CD14-positive monocyte (primary cell): ENCODE data around the gene TMEM201. TPM values are rescaled to one million over a fixed set of nuclear protein-coding genes. Genes with fewer than 3 reads are reported as not detected.

Source experiments
- DNase-seq, 3 donors: peaks; one replicate each; pipeline ENCODE4 v3.0.0-alpha.2; 2011 to 2022
- H2AFZ ChIP-seq: 2 replicates; pipeline ENCODE4 v1.6.0; 2012; ENCODE audit warnings: mild to moderate bottlenecking, low read depth, low read length, inconsistent platforms; ENCODE audit not compliant: insufficient read depth, poor library complexity, severe bottlenecking
- H3K27ac ChIP-seq, 2 donors: 1 replicate in 1 of 2; 2 replicates in 1 of 2; pipeline ENCODE4 v1.5.1; 2012 to 2013; ENCODE audit warnings: low read length in 2 of 2, control low read depth in 1 of 2, inconsistent platforms in 1 of 2, low read depth in 1 of 2, mild to moderate bottlenecking in 1 of 2
- H3K27me3 ChIP-seq, 2 donors: one replicate each; pipeline versions ENCODE4 v1.6.0 to v1.6.1; 2011 to 2013; ENCODE audit warnings: low read length in 2 of 2; ENCODE audit not compliant: control insufficient read depth in 2 of 2, insufficient read depth in 2 of 2
- H3K36me3 ChIP-seq, 2 donors: replicated peaks in 1 of 2; 1 replicate in 1 of 2; 2 replicates in 1 of 2; pipeline versions ENCODE4 v1.5.1 to v1.6.1; 2012 to 2013; ENCODE audit warnings: low read length in 2 of 2, control low read depth in 1 of 2, inconsistent platforms in 1 of 2, mild to moderate bottlenecking in 1 of 2; ENCODE audit not compliant: insufficient read depth in 2 of 2, control insufficient read depth in 1 of 2
- H3K4me1 ChIP-seq, 2 donors: 1 replicate in 1 of 2; 2 replicates in 1 of 2; pipeline versions ENCODE4 v1.5.1 to v1.6.1; 2012 to 2013; ENCODE audit warnings: low read length in 2 of 2, control low read depth in 1 of 2, inconsistent platforms in 1 of 2, mild to moderate bottlenecking in 1 of 2, moderate library complexity in 1 of 2; ENCODE audit not compliant: insufficient read depth in 2 of 2, control insufficient read depth in 1 of 2
- H3K4me2 ChIP-seq: replicated peaks from 2 replicates; pipeline ENCODE3; 2012; ENCODE audit warnings: low read length, moderate library complexity, mild to moderate bottlenecking; ENCODE audit not compliant: poor library complexity, severe bottlenecking; ENCODE audit errors: extremely low read depth
- H3K4me3 ChIP-seq, 3 experiments: fragments of 200-600 bp in 1 of 3; sonication (generic) in 1 of 3; replicated peaks in 1 of 3; 1 replicate in 2 of 3; 2 replicates in 1 of 3; pipeline ENCODE4 v1.5.1; 2011 to 2013; ENCODE audit warnings: low read length in 3 of 3, mild to moderate bottlenecking in 3 of 3, control low read depth in 2 of 3, low read depth in 2 of 3, inconsistent platforms in 1 of 3, moderate library complexity in 1 of 3
- H3K79me2 ChIP-seq: 2 replicates; pipeline ENCODE4 v1.6.0; 2012; ENCODE audit warnings: mild to moderate bottlenecking, control low read depth, inconsistent platforms, low read length, moderate library complexity; ENCODE audit not compliant: insufficient read depth
- H3K9ac ChIP-seq: 2 replicates; pipeline ENCODE4 v1.6.0; 2017; ENCODE audit warnings: low read length, mild to moderate bottlenecking; ENCODE audit not compliant: insufficient read depth, poor library complexity, severe bottlenecking
- H3K9me3 ChIP-seq, 2 donors: replicated peaks in 1 of 2; 1 replicate in 1 of 2; 2 replicates in 1 of 2; pipeline versions ENCODE4 v1.5.1 to v1.6.1; 2012 to 2013; ENCODE audit warnings: low read length in 2 of 2, control low read depth in 1 of 2; ENCODE audit not compliant: control insufficient read depth in 1 of 2, insufficient read depth in 1 of 2
- H4K20me1 ChIP-seq: 2 replicates; pipeline ENCODE4 v1.6.0; 2012; ENCODE audit warnings: mild to moderate bottlenecking, low read length, control low read depth, moderate library complexity; ENCODE audit not compliant: insufficient read depth
- H3K27ac Mint-ChIP-seq, 7 donors: one replicate each; pipeline ENCODE4 v1.8.0; 2020; ENCODE audit warnings: mild to moderate bottlenecking in 7 of 7, mixed read lengths in 7 of 7, moderate library complexity in 6 of 7, inconsistent platforms in 2 of 7
- H3K27me3 Mint-ChIP-seq, 3 donors: one replicate each; pipeline ENCODE4 v1.8.0; 2021 to 2022; ENCODE audit warnings: low read depth in 3 of 3, mild to moderate bottlenecking in 3 of 3, mixed read lengths in 3 of 3, moderate library complexity in 3 of 3, inconsistent platforms in 1 of 3
- H3K36me3 Mint-ChIP-seq, 2 donors: one replicate each; pipeline ENCODE4 v1.8.0; 2020; ENCODE audit warnings: mixed read lengths in 2 of 2, inconsistent platforms in 1 of 2, mild to moderate bottlenecking in 1 of 2
- H3K4me1 Mint-ChIP-seq: one replicate; pipeline ENCODE4 v1.8.0; 2020; ENCODE audit warnings: mild to moderate bottlenecking, mixed read lengths
- H3K4me3 Mint-ChIP-seq, 2 donors: one replicate each; pipeline ENCODE4 v1.8.0; 2020; ENCODE audit warnings: mild to moderate bottlenecking in 2 of 2, mixed read lengths in 2 of 2, moderate library complexity in 1 of 2
- H3K9me3 Mint-ChIP-seq, 7 donors: one replicate each; pipeline ENCODE4 v1.8.0; 2020 to 2022; ENCODE audit warnings: mixed read lengths in 7 of 7, mild to moderate bottlenecking in 6 of 7, moderate library complexity in 6 of 7, inconsistent platforms in 2 of 7
- WGBS: methylation state at CpG from one replicate; pipeline ENCODE4 v1.1.5; 2013; ENCODE audit warnings: missing lambda C conversion rate; ENCODE audit not compliant: insufficient coverage; 5-methylcytosine and 5-hydroxymethylcytosine counted together
- intact Hi-C, 2 donors: fragments of 100-400 bp; cut with micrococcal nuclease; formaldehyde crosslinking; loops; one replicate each; pipeline versions ENCODE4 v1.15.0 to v1.15.1; 2023
- polyA minus RNA-seq: library from RNA; depleted of rRNA, polyadenylated mRNA; stranded (reverse); fragments of >200 nt; gene quantifications from 2 replicates; pipeline ENCODE4 v1.2.3, GENCODE V29; 2012
- polyA plus RNA-seq, 3 donors: library from polyadenylated mRNA; depleted of rRNA in 1 of 3; unstranded in 2 of 3; stranded (reverse) in 1 of 3; fragments of 300-500 nt in 2 of 3; fragments of >200 nt in 1 of 3; fragmentation: Illumina TruSeq in 2 of 3; gene quantifications; 1 replicate in 2 of 3; 2 replicates in 1 of 3; pipeline ENCODE4 v1.2.3, GENCODE V29; 2012 to 2021
- total RNA-seq, 12 experiments: library from RNA in 1 of 12; stranded (reverse) in 1 of 12; fragments of 120-200 nt in 1 of 12; gene quantifications; one replicate each; pipeline ENCODE4 v1.2.4 and lab custom pipeline; 2013 to 2026; ENCODE audit warnings: mixed read lengths in 6 of 12, inconsistent platforms in 1 of 12
- TF ChIP-seq, protein P1 (sequence below): fragments of 200-600 bp; IDR thresholded peaks from one replicate; pipeline ENCODE4 v1.8.0; 2022; ENCODE audit warnings: antibody characterized with exemption, mild to moderate bottlenecking

The TMEM201 gene, protein sequence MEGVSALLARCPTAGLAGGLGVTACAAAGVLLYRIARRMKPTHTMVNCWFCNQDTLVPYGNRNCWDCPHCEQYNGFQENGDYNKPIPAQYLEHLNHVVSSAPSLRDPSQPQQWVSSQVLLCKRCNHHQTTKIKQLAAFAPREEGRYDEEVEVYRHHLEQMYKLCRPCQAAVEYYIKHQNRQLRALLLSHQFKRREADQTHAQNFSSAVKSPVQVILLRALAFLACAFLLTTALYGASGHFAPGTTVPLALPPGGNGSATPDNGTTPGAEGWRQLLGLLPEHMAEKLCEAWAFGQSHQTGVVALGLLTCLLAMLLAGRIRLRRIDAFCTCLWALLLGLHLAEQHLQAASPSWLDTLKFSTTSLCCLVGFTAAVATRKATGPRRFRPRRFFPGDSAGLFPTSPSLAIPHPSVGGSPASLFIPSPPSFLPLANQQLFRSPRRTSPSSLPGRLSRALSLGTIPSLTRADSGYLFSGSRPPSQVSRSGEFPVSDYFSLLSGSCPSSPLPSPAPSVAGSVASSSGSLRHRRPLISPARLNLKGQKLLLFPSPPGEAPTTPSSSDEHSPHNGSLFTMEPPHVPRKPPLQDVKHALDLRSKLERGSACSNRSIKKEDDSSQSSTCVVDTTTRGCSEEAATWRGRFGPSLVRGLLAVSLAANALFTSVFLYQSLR
- total RNA-seq (2013), result 0.54 TPM
- polyA plus RNA-seq (1 to 10 TPM in 1 of 3 donors, under 1 TPM in 2; 0.37 to 3.7 (median 0.37) TPM), polyA minus RNA-seq (2.4 and 2.5 TPM in 2 replicates), total RNA-seq (lab: John Stamatoyannopoulos, UW) (0.93 to 8.6 (median 2.7) reads per million in 11 experiments)

GRCh38 chr1:9588551-9589143 is at the start of gene TMEM201:
Gene TMEM201, plus strand, starts transcription at chr1:9588911. Its CDS starts 20 bp downstream, at chr1:9588931.
- H3K36me3 Mint-ChIP-seq, result peaks cover 6 to 8% of the 10 kb centered on the region in 2 donors
- TF ChIP-seq, protein P1, sequence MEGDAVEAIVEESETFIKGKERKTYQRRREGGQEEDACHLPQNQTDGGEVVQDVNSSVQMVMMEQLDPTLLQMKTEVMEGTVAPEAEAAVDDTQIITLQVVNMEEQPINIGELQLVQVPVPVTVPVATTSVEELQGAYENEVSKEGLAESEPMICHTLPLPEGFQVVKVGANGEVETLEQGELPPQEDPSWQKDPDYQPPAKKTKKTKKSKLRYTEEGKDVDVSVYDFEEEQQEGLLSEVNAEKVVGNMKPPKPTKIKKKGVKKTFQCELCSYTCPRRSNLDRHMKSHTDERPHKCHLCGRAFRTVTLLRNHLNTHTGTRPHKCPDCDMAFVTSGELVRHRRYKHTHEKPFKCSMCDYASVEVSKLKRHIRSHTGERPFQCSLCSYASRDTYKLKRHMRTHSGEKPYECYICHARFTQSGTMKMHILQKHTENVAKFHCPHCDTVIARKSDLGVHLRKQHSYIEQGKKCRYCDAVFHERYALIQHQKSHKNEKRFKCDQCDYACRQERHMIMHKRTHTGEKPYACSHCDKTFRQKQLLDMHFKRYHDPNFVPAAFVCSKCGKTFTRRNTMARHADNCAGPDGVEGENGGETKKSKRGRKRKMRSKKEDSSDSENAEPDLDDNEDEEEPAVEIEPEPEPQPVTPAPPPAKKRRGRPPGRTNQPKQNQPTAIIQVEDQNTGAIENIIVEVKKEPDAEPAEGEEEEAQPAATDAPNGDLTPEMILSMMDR, result peak; percentile 80
- no peak within 1 kb of the TSS for H3K27ac ChIP-seq

More at GRCh38 chr1:9588551-9589143, at the start of gene TMEM201:
- Histone ChIP-seq H3K4me1 (peaks cover 46 to 51% of the 10 kb centered on the region in 2 donors), H3K36me3 (no peaks in the 10 kb centered on the region), H3K79me2 (peaks cover 34% of the 10 kb centered on the region), H3K4me2 (peak within 1 kb of the TSS; percentile 90), H4K20me1 (peaks cover 14% of the 10 kb centered on the region), H3K27me3 (peaks cover 0 to 4% of the 10 kb centered on the region in 2 donors), H3K9ac (peak within 1 kb of the TSS; percentile 64), H2AFZ (peak within 1 kb of the TSS; percentile 80), H3K9me3 (no peaks in the 10 kb centered on the region), H3K4me3 (peak within 1 kb of the TSS; percentile 43 to 80 (median 46))
- H3K9me3 Mint-ChIP-seq, result no peaks in the 10 kb centered on the region
- DNase-seq, result peak; percentile 90 to 92 (median 91)
- H3K4me3 Mint-ChIP-seq, result peak within 1 kb of the TSS; percentile 78 to 91
- under 1% methylated on average over 93 of the region's 94 CpGs for WGBS
- peaks cover 5% of the 10 kb centered on the region in 3 donors for H3K27me3 Mint-ChIP-seq
- H3K4me1 Mint-ChIP-seq, result peaks cover 49% of the 10 kb centered on the region
- peak within 1 kb of the TSS in 6 of 7 donors; percentile 38 to 82 (median 52) for H3K27ac Mint-ChIP-seq
- intact Hi-C loops, result no loop called here
